HepG2 (cell line): ENCODE results near the gene PREP. TPM values are rescaled to one million over a fixed set of nuclear protein-coding genes. Genes with fewer than 3 reads are reported as not detected.
A peak's percentile ranks its signal among the peaks of the same experiment; 100 is the strongest.

Experiments used
- ATAC-seq: fragments of 200-7000 bp; cut with Tn5 transposase; 3 replicates; pipeline ENCODE4 v1.9.1; 2020; ENCODE audit warnings: mild to moderate bottlenecking, moderate library complexity
- BruUV-seq: library from RNA; stranded (reverse); fragments of 400-500 nt; replicated peaks from 2 replicates; lab custom pipeline; 2021; lab: Mats Ljungman, UMichigan
- CTCF ChIA-PET: fragments of 300-600 bp; formaldehyde crosslinking; extraction: SDS; loops from one replicate; lab custom pipeline; 2021; ENCODE audit warnings: low total read pairs, inconsistent platforms, low intra/inter-chr PET ratio; lab: Yijun Ruan, JAX
- POLR2A ChIA-PET: fragments of 350-600 bp; sonication (Branson Sonifier 250); formaldehyde crosslinking; loops from one replicate; lab custom pipeline; 2020; ENCODE audit warnings: antibody characterized with exemption, inconsistent platforms; lab: Yijun Ruan, JAX
- DNase-seq: peaks from one replicate; pipeline ENCODE4 v3.0.0-alpha.2; 2015; ENCODE audit warnings: low spot score
- FAIRE-seq: peaks from 3 replicates; lab custom pipeline; 2011; peaks lifted over from hg19 to GRCh38; lab: Jason Lieb, UNC
- H2AFZ ChIP-seq: one replicate; pipeline ENCODE4 v1.6.1; 2011; ENCODE audit warnings: low read length, inconsistent platforms
- H3K27ac ChIP-seq: fragments of 300-600 bp; 3 replicates; pipeline ENCODE4 v1.8.0; 2011; ENCODE audit warnings: mixed run types, mild to moderate bottlenecking, mixed read lengths, low read length, inconsistent platforms; ENCODE audit not compliant: insufficient read depth; ENCODE audit errors: extremely low read length
- H3K27me3 ChIP-seq, 2 experiments: fragments of 200-600 bp in 1 of 2; 2 replicates in 1 of 2; 3 replicates in 1 of 2; pipeline versions ENCODE4 v1.6.0 to v1.8.0; 2011; ENCODE audit warnings: low read length in 2 of 2, mild to moderate bottlenecking in 2 of 2, moderate library complexity in 2 of 2, inconsistent platforms in 1 of 2; ENCODE audit not compliant: insufficient read depth in 2 of 2, control insufficient read depth in 1 of 2
- H3K36me3 ChIP-seq, 2 experiments: fragments of 200-600 bp in 1 of 2; replicated peaks in 1 of 2; 2 replicates in 1 of 2; 3 replicates in 1 of 2; pipeline versions ENCODE4 v1.5.1 to v1.8.0; 2011; ENCODE audit warnings: low read length in 2 of 2, inconsistent platforms in 1 of 2; ENCODE audit not compliant: insufficient read depth in 2 of 2, control insufficient read depth in 1 of 2
- H3K4me1 ChIP-seq: 2 replicates; pipeline ENCODE4 v1.5.1; 2012; ENCODE audit warnings: low read length, inconsistent platforms; ENCODE audit not compliant: insufficient read depth
- H3K4me2 ChIP-seq: 2 replicates; pipeline ENCODE4 v1.6.0; 2011; ENCODE audit warnings: low read depth, low read length, inconsistent platforms
- H3K4me3 ChIP-seq, 3 experiments: fragments of 200-600 bp in 1 of 3; sonication (generic), shearing (Covaris generic) in 1 of 3; replicated peaks in 1 of 3; 2 replicates each; pipeline ENCODE4 v1.5.1; 2011 to 2016; ENCODE audit warnings: low read length in 3 of 3, inconsistent platforms in 2 of 3, low read depth in 2 of 3, mild to moderate bottlenecking in 2 of 3, control low read depth in 1 of 3, mixed read lengths in 1 of 3; ENCODE audit not compliant: insufficient read depth in 1 of 3
- H3K79me2 ChIP-seq: one replicate; pipeline ENCODE4 v1.6.1; 2011; ENCODE audit warnings: low read length, inconsistent platforms; ENCODE audit not compliant: insufficient read depth
- H3K9ac ChIP-seq: 2 replicates; pipeline ENCODE4 v1.6.0; 2011; ENCODE audit warnings: mild to moderate bottlenecking, low read depth, low read length, inconsistent platforms; ENCODE audit not compliant: insufficient read depth
- H3K9me3 ChIP-seq: 2 replicates; pipeline ENCODE4 v1.5.1; 2012; ENCODE audit warnings: mild to moderate bottlenecking, low read length
- H4K20me1 ChIP-seq: 2 replicates; pipeline ENCODE4 v1.6.0; 2011; ENCODE audit warnings: inconsistent platforms, mild to moderate bottlenecking, low read length, moderate library complexity; ENCODE audit not compliant: insufficient read depth
- CTCF ChIP-seq: sonication (generic); formaldehyde crosslinking; IDR thresholded peaks from 2 replicates; pipeline ENCODE4 v1.5.0; 2020; ENCODE audit warnings: mild to moderate bottlenecking, missing genetic modification reagents, moderate library complexity
- KDM5A ChIP-seq: fragments of 200-600 bp; sonication (generic); IDR thresholded peaks from 2 replicates; pipeline ENCODE4 v1.7.0; 2018; ENCODE audit warnings: antibody characterized with exemption, mild to moderate bottlenecking, low read length, borderline replicate concordance
- SKIL ChIP-seq: sonication (generic); formaldehyde crosslinking; IDR thresholded peaks from 2 replicates; pipeline ENCODE4 v1.8.0; 2022; ENCODE audit warnings: missing genetic modification reagents, mild to moderate bottlenecking, moderate library complexity, borderline replicate concordance
- STAG1 ChIP-seq: sonication (generic); formaldehyde crosslinking; IDR thresholded peaks from 2 replicates; pipeline ENCODE4 v1.4.0; 2020; ENCODE audit warnings: missing genetic modification reagents
- WGBS: methylation state at CpG from one replicate; pipeline ENCODE4 v1.1.6; 2017; ENCODE audit warnings: low lambda C conversion rate; 5-methylcytosine and 5-hydroxymethylcytosine counted together
- in situ Hi-C: cut with HindIII; loops from 2 replicates; pipeline ENCODE4 v1.10.0; 2017; ENCODE audit warnings: low pct_unique_long_range_greater_than_20kb; ENCODE audit not compliant: extremely low pct_ligation_motif_present
- intact Hi-C: fragments of 100-400 bp; cut with micrococcal nuclease; formaldehyde crosslinking; loops from one replicate; pipeline ENCODE4 v1.10.0; 2022; ENCODE audit not compliant: unreplicated experiment
- polyA plus RNA-seq, 8 experiments: library from polyadenylated mRNA; depleted of rRNA in 3 of 8; stranded (reverse) in 7 of 8; unstranded in 1 of 8; fragments of >200 nt; fragmentation: Illumina TruSeq in 4 of 8; extraction: Trizol in 4 of 8; gene quantifications; 2 replicates each; pipeline versions ENCODE4 v1.2.1 to v1.2.3, GENCODE V29; 2011 to 2016; ENCODE audit warnings: low read depth in 4 of 8, missing spikeins in 1 of 8, mixed read lengths in 1 of 8; ENCODE audit not compliant: insufficient read depth in 1 of 8
- total RNA-seq, 5 experiments: library from RNA; depleted of rRNA; stranded (reverse); fragments of >200 nt; fragmentation: Illumina TruSeq; extraction: Trizol; gene quantifications; 2 replicates each; pipeline ENCODE4 v1.2.3, GENCODE V29; 2016; ENCODE audit warnings: low read depth in 1 of 5

The PREP gene
- total and polyA plus RNA-seq, 2 of the 13 experiments (the other 11 are each of a cell fraction or from before 2014, with no cell fraction given), result 12.6 to 15.9 TPM

- Histone ChIP-seq H3K4me1 (peaks cover 39% of the 10 kb centered on the region), H3K4me3 (peak overlapping the region in 2 of 3 experiments; percentile 48 to 50; a peak in 2 of 6 replicates), H2AFZ (peak overlapping the region; percentile 73), H3K27me3 (no peaks in the 10 kb centered on the region), H3K79me2 (no peaks in the 10 kb centered on the region), H3K9me3 (no peaks in the 10 kb centered on the region), H3K9ac (0 out of 2 replicates have a peak overlapping the region, but pooled peaks have one; percentile 17), H3K36me3 (no peaks in the 10 kb centered on the region), H4K20me1 (no peaks in the 10 kb centered on the region), H3K27ac (no peak overlapping the region), H3K4me2 (peak overlapping the region; percentile 90)
- intact Hi-C loops (loop anchor here (5.0 kb wide), 1 partner anchor 871 kb away; no protein-coding TSS in a partner anchor), in situ Hi-C loops (no loop called here)
- BruUV-seq, result no TSS peak
- ChIA-PET CTCF (no interaction called here), POLR2A (no interaction called here)
- TF ChIP-seq KDM5A (peak; percentile 45; the same call in 1 of the 2 replicates), CTCF (CRISPR knock-in tag) (peak; percentile 63), SKIL (CRISPR knock-in tag) (no peak), STAG1 (CRISPR knock-in tag) (peak; percentile 58)
- ATAC-seq (no peak), FAIRE-seq (peak; percentile 76), DNase-seq (peak; percentile 40)
- WGBS, result 8% methylated on average over 2 of the region's 2 CpGs
Measured at GRCh38 chr6:105431226-105431625, 28.3 kb upstream of the PREP start.
